Activated CD8-positive, alpha-beta memory T cell treated with anti-CD3 and anti-CD28 coated beads for 24 hours (primary cell): ENCODE data around the gene MEG3.

ENCODE experiments used
- DNase-seq: peaks from one replicate; pipeline ENCODE4 v3.0.0-alpha.2; 2020

Gene MEG3

GRCh38 chr14:100834794-100835547 is 9.1 kb downstream of the MEG3 start:
- no peak for DNase-seq

- DNase-seq: no peak
These were observed 9.8 kb downstream of the MEG3 start for GRCh38 chr14:100835548-100836310.

- no peak for DNase-seq
These were observed 10.4 kb downstream of the MEG3 start for GRCh38 chr14:100836311-100836805.

- no peak for DNase-seq
These were observed 11.3 kb downstream of the MEG3 start for GRCh38 chr14:100836941-100837804.

- no peak for DNase-seq
These were observed 12.0 kb downstream of the MEG3 start for GRCh38 chr14:100837805-100838350.

- no peak for DNase-seq
These were observed 12.8 kb downstream of the MEG3 start for GRCh38 chr14:100838493-100839314.

- DNase-seq: no peak
These were observed 13.3 kb downstream of the MEG3 start for GRCh38 chr14:100839315-100839585.

- DNase-seq: no peak
These were observed 13.8 kb downstream of the MEG3 start for GRCh38 chr14:100839681-100840111.

GRCh38 chr14:100840286-100841065 is 14.6 kb downstream of the MEG3 start:
- DNase-seq: no peak

GRCh38 chr14:100841066-100841760 is 15.3 kb downstream of the MEG3 start:
- DNase-seq: no peak

- DNase-seq: no peak
These were observed 16.0 kb downstream of the MEG3 start for GRCh38 chr14:100841761-100842403.

- no peak for DNase-seq
These were observed 16.9 kb downstream of the MEG3 start for GRCh38 chr14:100842799-100843198.

GRCh38 chr14:100844082-100844408 is 18.1 kb downstream of the MEG3 start:
- DNase-seq: no peak

- no peak for DNase-seq
These were observed 18.5 kb downstream of the MEG3 start for GRCh38 chr14:100844421-100844820.

- DNase-seq: no peak
These were observed 18.9 kb downstream of the MEG3 start for GRCh38 chr14:100844846-100845245.

- no peak for DNase-seq
These were observed 19.4 kb downstream of the MEG3 start for GRCh38 chr14:100845341-100845740.

GRCh38 chr14:100846309-100846859 is 20.5 kb downstream of the MEG3 start:
- DNase-seq: no peak

GRCh38 chr14:100849115-100849781 is 23.3 kb downstream of the MEG3 start:
- DNase-seq: no peak

GRCh38 chr14:100850841-100851585 is 25.1 kb downstream of the MEG3 start:
- peak; percentile 93 for DNase-seq
